ENCODE measurements around the gene COX4I2.

Gene COX4I2

DNA sequence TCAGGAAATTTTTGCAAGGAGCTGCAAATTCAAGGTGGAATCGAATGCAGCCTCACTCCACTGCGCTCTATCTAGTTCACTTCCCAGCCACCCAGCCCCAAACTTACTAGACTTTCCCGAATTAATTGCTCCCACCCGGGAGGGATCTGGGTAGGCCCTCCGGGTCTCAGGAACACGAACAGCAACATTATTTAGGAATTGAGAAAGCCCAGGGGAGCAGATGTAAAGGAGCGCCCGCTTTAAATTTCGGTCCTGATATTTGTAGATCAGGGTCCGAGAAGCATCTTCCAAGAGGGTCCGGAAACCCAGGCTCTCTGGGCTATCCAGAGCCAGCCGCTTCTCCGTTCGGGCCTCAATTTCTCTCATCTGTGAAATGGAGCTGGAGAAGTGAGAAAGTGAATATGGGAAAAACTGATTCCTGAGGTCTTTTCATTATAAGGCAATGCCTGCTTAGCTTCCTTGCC is 33.1 kb upstream of the COX4I2 start:
- peak overlapping the region; percentile 62 for H3K9ac ChIP-seq (ENCODE audit: low read depth, low read length)
- peak overlapping the region; percentile 34 to 70 for H3K4me3 ChIP-seq (ENCODE audit: low read depth in 1 of 2, low read length in 2 of 2)
- peak; percentile 0; the same call in 1 of the 3 replicates for ATAC-seq (ENCODE audit: insufficient read depth, low read depth)
- H3K79me2 ChIP-seq (ENCODE audit: insufficient read depth, low read length): no peaks in the 10 kb centered on the region
- H3K4me1 ChIP-seq (ENCODE audit: insufficient read depth, low read length): peaks cover 39% of the 10 kb centered on the region
- no peaks in the 10 kb centered on the region for H4K20me1 ChIP-seq (ENCODE audit: insufficient read depth, low read length)
- peak overlapping the region; percentile 42; the same call in 1 of the 2 replicates for H3K27ac ChIP-seq (ENCODE audit: low read length)
- peaks cover 26% of the 10 kb centered on the region for H3K27me3 ChIP-seq (ENCODE audit: insufficient read depth, low read length, poor library complexity)
- H3K4me2 ChIP-seq (ENCODE audit: insufficient read depth, low read length): peak overlapping the region; percentile 97
- no peaks in the 10 kb centered on the region for H3K36me3 ChIP-seq (ENCODE audit: insufficient read depth, low read length)
- no peak for DNase-seq
- peak overlapping the region; percentile 85 for H2AFZ ChIP-seq (ENCODE audit: low read depth, low read length)
- no peak for TF ChIP-seq EZH2 (IDR thresholded peaks at IDR 0.05; ENCODE audit: borderline replicate concordance, low read depth, low read length, severe bottlenecking)
- TF ChIP-seq, protein P1, sequence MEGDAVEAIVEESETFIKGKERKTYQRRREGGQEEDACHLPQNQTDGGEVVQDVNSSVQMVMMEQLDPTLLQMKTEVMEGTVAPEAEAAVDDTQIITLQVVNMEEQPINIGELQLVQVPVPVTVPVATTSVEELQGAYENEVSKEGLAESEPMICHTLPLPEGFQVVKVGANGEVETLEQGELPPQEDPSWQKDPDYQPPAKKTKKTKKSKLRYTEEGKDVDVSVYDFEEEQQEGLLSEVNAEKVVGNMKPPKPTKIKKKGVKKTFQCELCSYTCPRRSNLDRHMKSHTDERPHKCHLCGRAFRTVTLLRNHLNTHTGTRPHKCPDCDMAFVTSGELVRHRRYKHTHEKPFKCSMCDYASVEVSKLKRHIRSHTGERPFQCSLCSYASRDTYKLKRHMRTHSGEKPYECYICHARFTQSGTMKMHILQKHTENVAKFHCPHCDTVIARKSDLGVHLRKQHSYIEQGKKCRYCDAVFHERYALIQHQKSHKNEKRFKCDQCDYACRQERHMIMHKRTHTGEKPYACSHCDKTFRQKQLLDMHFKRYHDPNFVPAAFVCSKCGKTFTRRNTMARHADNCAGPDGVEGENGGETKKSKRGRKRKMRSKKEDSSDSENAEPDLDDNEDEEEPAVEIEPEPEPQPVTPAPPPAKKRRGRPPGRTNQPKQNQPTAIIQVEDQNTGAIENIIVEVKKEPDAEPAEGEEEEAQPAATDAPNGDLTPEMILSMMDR (IDR thresholded peaks at IDR 0.05; ENCODE audit: borderline replicate concordance, extremely low read depth, low read length, poor library complexity, severe bottlenecking): no peak
- H3K9me3 ChIP-seq (ENCODE audit: insufficient read depth, low read length, severe bottlenecking): no peaks in the 10 kb centered on the region

DNA sequence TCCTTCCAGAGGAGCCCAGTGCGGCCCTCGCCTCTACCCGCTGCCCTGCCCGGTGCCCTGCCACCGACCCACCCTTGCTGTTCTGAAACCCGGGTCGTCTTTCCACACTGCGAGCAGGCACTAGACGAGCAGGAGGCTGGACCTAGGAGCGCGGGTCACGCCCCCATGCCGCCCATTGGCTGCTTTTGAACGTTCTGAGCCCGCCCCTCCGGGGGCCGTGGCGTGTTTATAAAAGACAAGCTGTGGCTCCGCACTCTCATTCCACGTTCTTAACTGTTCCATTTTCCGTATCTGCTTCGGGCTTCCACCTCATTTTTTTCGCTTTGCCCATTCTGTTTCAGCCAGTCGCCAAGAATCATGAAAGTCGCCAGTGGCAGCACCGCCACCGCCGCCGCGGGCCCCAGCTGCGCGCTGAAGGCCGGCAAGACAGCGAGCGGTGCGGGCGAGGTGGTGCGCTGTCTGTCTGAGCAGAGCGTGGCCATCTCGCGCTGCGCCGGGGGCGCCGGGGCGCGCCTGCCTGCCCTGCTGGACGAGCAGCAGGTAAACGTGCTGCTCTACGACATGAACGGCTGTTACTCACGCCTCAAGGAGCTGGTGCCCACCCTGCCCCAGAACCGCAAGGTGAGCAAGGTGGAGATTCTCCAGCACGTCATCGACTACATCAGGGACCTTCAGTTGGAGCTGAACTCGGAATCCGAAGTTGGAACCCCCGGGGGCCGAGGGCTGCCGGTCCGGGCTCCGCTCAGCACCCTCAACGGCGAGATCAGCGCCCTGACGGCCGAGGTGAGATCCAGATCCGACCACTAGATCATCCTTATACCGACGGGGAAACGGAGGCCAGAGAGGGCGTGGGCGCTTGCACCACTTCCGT is 32.4 kb upstream of the COX4I2 start, which contains the start of gene ID1:
ID1 (plus strand) TSS at position 259 of the 871 bp plus-strand sequence; CDS start at position 358, 99 bp downstream.
- TF ChIP-seq, protein P1 (IDR thresholded peaks at IDR 0.05; ENCODE audit: borderline replicate concordance, extremely low read depth, low read length, poor library complexity, severe bottlenecking): peak; percentile 2
- TF ChIP-seq EZH2 (IDR thresholded peaks at IDR 0.05; ENCODE audit: borderline replicate concordance, low read depth, low read length, severe bottlenecking): peak; percentile 85
- Histone ChIP-seq H3K4me2 (ENCODE audit: insufficient read depth, low read length) (peak within 1 kb of the TSS; percentile 97), H3K27me3 (ENCODE audit: insufficient read depth, low read length, poor library complexity) (peaks cover 26% of the 10 kb centered on the region), H3K36me3 (ENCODE audit: insufficient read depth, low read length) (no peaks in the 10 kb centered on the region), H4K20me1 (ENCODE audit: insufficient read depth, low read length) (no peaks in the 10 kb centered on the region), H3K9ac (ENCODE audit: low read depth, low read length) (peak within 1 kb of the TSS; percentile 62), H3K4me3 (ENCODE audit: low read depth in 1 of 2, low read length in 2 of 2) (peak within 1 kb of the TSS; percentile 34 to 70), H3K79me2 (ENCODE audit: insufficient read depth, low read length) (no peaks in the 10 kb centered on the region), H2AFZ (ENCODE audit: low read depth, low read length) (peak within 1 kb of the TSS; percentile 85), H3K9me3 (ENCODE audit: insufficient read depth, low read length, severe bottlenecking) (no peaks in the 10 kb centered on the region), H3K4me1 (ENCODE audit: insufficient read depth, low read length) (peaks cover 39% of the 10 kb centered on the region), H3K27ac (ENCODE audit: low read length) (peak within 1 kb of the TSS; percentile 42; the same call in 1 of the 2 replicates)
- DNase-seq: peak; percentile 94
- ATAC-seq (ENCODE audit: insufficient read depth, low read depth): peak; percentile 92

DNA sequence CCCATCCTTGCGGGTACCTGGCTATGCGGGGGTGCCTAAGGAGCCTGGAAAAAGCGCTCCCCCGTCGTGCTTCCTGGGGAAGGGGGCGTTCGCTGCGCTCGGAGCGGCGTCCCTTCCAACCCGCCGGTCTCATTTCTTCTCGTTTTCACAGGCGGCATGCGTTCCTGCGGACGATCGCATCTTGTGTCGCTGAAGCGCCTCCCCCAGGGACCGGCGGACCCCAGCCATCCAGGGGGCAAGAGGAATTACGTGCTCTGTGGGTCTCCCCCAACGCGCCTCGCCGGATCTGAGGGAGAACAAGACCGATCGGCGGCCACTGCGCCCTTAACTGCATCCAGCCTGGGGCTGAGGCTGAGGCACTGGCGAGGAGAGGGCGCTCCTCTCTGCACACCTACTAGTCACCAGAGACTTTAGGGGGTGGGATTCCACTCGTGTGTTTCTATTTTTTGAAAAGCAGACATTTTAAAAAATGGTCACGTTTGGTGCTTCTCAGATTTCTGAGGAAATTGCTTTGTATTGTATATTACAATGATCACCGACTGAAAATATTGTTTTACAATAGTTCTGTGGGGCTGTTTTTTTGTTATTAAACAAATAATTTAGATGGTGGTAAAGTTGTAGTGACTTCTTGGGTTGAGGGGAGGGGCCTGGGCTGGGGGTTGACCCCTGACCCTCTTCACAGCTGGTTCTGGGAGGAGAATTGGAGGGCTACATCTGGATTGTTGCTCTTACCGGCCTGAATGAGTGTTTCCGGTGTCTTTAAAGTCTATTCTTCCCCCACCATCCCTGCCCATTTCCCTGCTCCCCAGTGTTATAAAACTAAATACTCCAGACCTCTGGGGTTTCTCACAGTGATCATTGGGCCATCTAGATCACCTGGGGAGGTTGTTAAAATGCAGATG is 31.6 kb upstream of the COX4I2 start:
- peak overlapping the region; percentile 85 for H2AFZ ChIP-seq (ENCODE audit: low read depth, low read length)
- TF ChIP-seq EZH2 (IDR thresholded peaks at IDR 0.05; ENCODE audit: borderline replicate concordance, low read depth, low read length, severe bottlenecking): peak; percentile 29
- TF ChIP-seq, protein P1 (IDR thresholded peaks at IDR 0.05; ENCODE audit: borderline replicate concordance, extremely low read depth, low read length, poor library complexity, severe bottlenecking): no peak
- DNase-seq: no peak
- H3K4me1 ChIP-seq (ENCODE audit: insufficient read depth, low read length): peaks cover 39% of the 10 kb centered on the region
- no peak for ATAC-seq (ENCODE audit: insufficient read depth, low read depth)
- peak overlapping the region; percentile 97 for H3K4me2 ChIP-seq (ENCODE audit: insufficient read depth, low read length)
- H3K27me3 ChIP-seq (ENCODE audit: insufficient read depth, low read length, poor library complexity): peaks cover 26% of the 10 kb centered on the region
- peak overlapping the region; percentile 62 for H3K9ac ChIP-seq (ENCODE audit: low read depth, low read length)
- no peaks in the 10 kb centered on the region for H3K79me2 ChIP-seq (ENCODE audit: insufficient read depth, low read length)
- no peaks in the 10 kb centered on the region for H4K20me1 ChIP-seq (ENCODE audit: insufficient read depth, low read length)
- peak overlapping the region; percentile 34 to 70; a peak in 3 of 4 replicates for H3K4me3 ChIP-seq (ENCODE audit: low read depth in 1 of 2, low read length in 2 of 2)
- H3K36me3 ChIP-seq (ENCODE audit: insufficient read depth, low read length): no peaks in the 10 kb centered on the region
- no peak overlapping the region; the same call in 1 of the 2 replicates for H3K27ac ChIP-seq (ENCODE audit: low read length)
- H3K9me3 ChIP-seq (ENCODE audit: insufficient read depth, low read length, severe bottlenecking): no peaks in the 10 kb centered on the region

Measured in DND-41 (cell line).